Trophoblast cell (in vitro differentiated cells and primary cell): ENCODE results near the gene DMBX1.

ENCODE experiments used
- DNase-seq, 2 donors: peaks; one replicate each; pipeline ENCODE4 v3.0.0-alpha.2; 2016
- H2AFZ ChIP-seq: 2 replicates; pipeline ENCODE4 v1.6.1; 2013; ENCODE audit warnings: low read length, moderate library complexity, mild to moderate bottlenecking; ENCODE audit not compliant: insufficient read depth, poor library complexity
- H2AK5ac ChIP-seq: 2 replicates; pipeline ENCODE4 v1.6.1; 2013; ENCODE audit warnings: mild to moderate bottlenecking, low read length
- H2BK120ac ChIP-seq: 2 replicates; pipeline ENCODE4 v1.6.1; 2013; ENCODE audit warnings: low read length, mild to moderate bottlenecking, moderate library complexity; ENCODE audit not compliant: insufficient read depth, poor library complexity
- H2BK12ac ChIP-seq: 2 replicates; pipeline ENCODE4 v1.6.1; 2013; ENCODE audit warnings: mild to moderate bottlenecking, low read length, moderate library complexity
- H2BK5ac ChIP-seq: 2 replicates; pipeline ENCODE4 v1.6.1; 2013; ENCODE audit warnings: low read length, low read depth, moderate library complexity, mild to moderate bottlenecking; ENCODE audit not compliant: poor library complexity
- H3K14ac ChIP-seq: 2 replicates; pipeline ENCODE4 v1.6.1; 2013; ENCODE audit warnings: mild to moderate bottlenecking, low read length
- H3K18ac ChIP-seq: 2 replicates; pipeline ENCODE4 v1.6.1; 2013; ENCODE audit warnings: mild to moderate bottlenecking, low read length
- H3K23ac ChIP-seq: 2 replicates; pipeline ENCODE4 v1.6.1; 2013; ENCODE audit warnings: low read length
- H3K27ac ChIP-seq: 2 replicates; pipeline ENCODE4 v1.5.1; 2013; ENCODE audit warnings: low read depth, mild to moderate bottlenecking, inconsistent platforms, low read length, moderate library complexity
- H3K27me3 ChIP-seq: 2 replicates; pipeline ENCODE4 v1.6.1; 2013; ENCODE audit warnings: inconsistent platforms, mild to moderate bottlenecking, low read length, moderate library complexity; ENCODE audit not compliant: insufficient read depth
- H3K36me3 ChIP-seq, 2 experiments: 1 replicate in 1 of 2; 2 replicates in 1 of 2; pipeline ENCODE4 v1.6.1; 2013; ENCODE audit warnings: low read length in 2 of 2, mild to moderate bottlenecking in 2 of 2, moderate library complexity in 1 of 2; ENCODE audit not compliant: insufficient read depth in 2 of 2, control insufficient read depth in 1 of 2
- H3K4ac ChIP-seq: 2 replicates; pipeline ENCODE4 v1.6.1; 2013; ENCODE audit warnings: low read depth, mild to moderate bottlenecking, low read length, moderate library complexity
- H3K4me1 ChIP-seq, 2 experiments: 1 replicate in 1 of 2; 2 replicates in 1 of 2; pipeline ENCODE4 v1.6.1; 2013; ENCODE audit warnings: low read length in 2 of 2, mild to moderate bottlenecking in 2 of 2, moderate library complexity in 1 of 2; ENCODE audit not compliant: insufficient read depth in 2 of 2, control insufficient read depth in 1 of 2
- H3K4me2 ChIP-seq: 2 replicates; pipeline ENCODE4 v1.6.1; 2013; ENCODE audit warnings: inconsistent platforms, mild to moderate bottlenecking, low read length, moderate library complexity
- H3K4me3 ChIP-seq: 2 replicates; pipeline ENCODE4 v1.5.1; 2013; ENCODE audit warnings: mild to moderate bottlenecking, low read depth, low read length, inconsistent platforms
- H3K79me1 ChIP-seq: one replicate; pipeline ENCODE4 v1.6.1; 2013; ENCODE audit warnings: low read length
- H3K79me2 ChIP-seq: 2 replicates; pipeline ENCODE4 v1.6.1; 2013; ENCODE audit warnings: low read length, mild to moderate bottlenecking; ENCODE audit not compliant: control insufficient read depth, insufficient read depth, poor library complexity
- H3K9ac ChIP-seq: 2 replicates; pipeline ENCODE4 v1.6.1; 2013; ENCODE audit warnings: mild to moderate bottlenecking, low read length
- H3K9me3 ChIP-seq: 2 replicates; pipeline ENCODE4 v1.6.1; 2013; ENCODE audit warnings: low read depth, mild to moderate bottlenecking, control low read depth, inconsistent platforms, low read length; ENCODE audit not compliant: insufficient read depth
- H4K12ac ChIP-seq: 2 replicates; pipeline ENCODE4 v1.6.1; 2013; ENCODE audit warnings: low read depth, mild to moderate bottlenecking, low read length, moderate library complexity
- H4K8ac ChIP-seq: 2 replicates; pipeline ENCODE4 v1.6.1; 2013; ENCODE audit warnings: low read depth, mild to moderate bottlenecking, low read length, moderate library complexity
- H4K91ac ChIP-seq: one replicate; pipeline ENCODE4 v1.6.1; 2013; ENCODE audit warnings: low read depth, mild to moderate bottlenecking, low read length, moderate library complexity
- WGBS: extraction: QIAGEN DNeasy Blood & Tissue Kit; methylation state at CpG from one replicate; pipeline ENCODE4 v1.1.7; 2013; ENCODE audit warnings: missing lambda C conversion rate; ENCODE audit not compliant: insufficient read length, insufficient coverage; ENCODE audit errors: extremely low coverage; 5-methylcytosine and 5-hydroxymethylcytosine counted together

The DMBX1 gene

DNA sequence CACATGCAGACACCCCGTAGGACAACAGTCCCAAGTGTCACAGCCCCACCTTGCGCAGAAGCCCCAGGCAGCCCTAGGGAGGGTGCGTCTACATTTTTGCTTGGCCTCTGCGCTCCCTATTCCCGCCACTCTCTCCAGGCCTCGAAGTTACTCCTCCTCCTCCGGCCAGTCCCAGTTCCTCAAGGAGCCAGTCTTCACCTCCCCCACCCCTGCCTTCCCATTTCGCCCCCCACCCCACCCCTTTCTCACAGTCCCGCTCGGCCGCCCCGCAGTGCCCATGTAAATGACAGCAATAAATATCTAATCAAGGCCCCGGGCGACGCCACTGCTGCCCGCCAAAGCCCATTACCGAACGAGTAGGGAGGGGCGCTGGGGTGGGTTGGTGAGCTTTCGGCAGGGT is 3.2 kb downstream of the DMBX1 start:
- no peak overlapping the region for H2BK5ac ChIP-seq
- no peak overlapping the region for H3K9ac ChIP-seq
- H4K12ac ChIP-seq, result no peak overlapping the region
- no peak overlapping the region for H3K4ac ChIP-seq
- WGBS, result no CpG with 5 or more reads among the region's 20 CpGs
- H3K4me3 ChIP-seq, result no peak overlapping the region
- H3K27me3 ChIP-seq, result peaks cover 69% of the 10 kb centered on the region
- H3K27ac ChIP-seq, result no peak overlapping the region
- H2BK12ac ChIP-seq, result no peak overlapping the region
- no peak overlapping the region for H4K91ac ChIP-seq
- H2AK5ac ChIP-seq, result no peak overlapping the region
- peaks cover 0 to 5% of the 10 kb centered on the region in 2 experiments for H3K4me1 ChIP-seq
- no peak overlapping the region for H3K23ac ChIP-seq
- H3K36me3 ChIP-seq, result no peaks in the 10 kb centered on the region
- H4K8ac ChIP-seq, result no peak overlapping the region
- peaks cover 15% of the 10 kb centered on the region for H3K9me3 ChIP-seq
- H3K4me2 ChIP-seq, result no peak overlapping the region
- no peak overlapping the region for H2AFZ ChIP-seq
- no peak overlapping the region for H2BK120ac ChIP-seq
- no peaks in the 10 kb centered on the region for H3K79me2 ChIP-seq
- no peak overlapping the region for H3K18ac ChIP-seq
- DNase-seq, result no peak
- no peaks in the 10 kb centered on the region for H3K79me1 ChIP-seq
- no peak overlapping the region for H3K14ac ChIP-seq

DNA sequence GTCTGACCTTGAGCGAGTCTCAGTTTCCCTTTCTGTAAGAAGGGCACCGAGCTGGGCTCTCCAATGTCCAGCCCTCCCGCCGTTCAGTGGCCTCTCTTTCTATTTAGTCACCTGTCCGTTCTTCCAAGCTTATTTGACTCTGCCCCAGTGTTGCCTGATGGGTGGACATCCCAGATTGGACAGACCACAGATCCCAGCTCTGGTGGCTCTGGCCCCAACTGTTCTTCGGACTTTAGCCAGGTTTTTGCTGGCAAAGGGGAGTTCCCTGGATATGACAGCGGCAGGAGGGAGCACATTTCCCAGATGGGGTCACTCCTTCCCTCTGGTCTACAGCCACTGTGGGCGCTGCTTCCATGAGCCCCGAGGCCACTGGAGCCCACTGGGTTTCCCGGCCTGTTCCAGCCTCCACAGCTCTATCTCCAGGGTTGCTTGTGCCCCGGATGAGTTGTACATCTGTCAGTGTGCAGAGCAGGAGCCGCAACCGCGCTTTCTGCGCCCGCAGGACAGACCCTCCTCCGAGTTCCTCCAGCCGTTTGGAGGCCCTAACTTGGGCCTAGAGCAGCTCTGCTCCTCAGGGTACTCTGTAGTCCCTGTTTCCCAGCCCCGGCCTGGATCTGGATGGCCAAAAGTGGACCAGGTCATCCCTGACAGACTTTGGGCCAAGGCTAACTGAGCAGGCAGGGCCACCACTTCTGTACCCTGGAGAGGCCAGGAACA is 3.8 kb downstream of the DMBX1 start:
- Histone ChIP-seq H4K12ac (no peak overlapping the region), H3K14ac (no peak overlapping the region), H3K36me3 (no peaks in the 10 kb centered on the region), H3K79me1 (no peaks in the 10 kb centered on the region), H3K4me1 (peaks cover 0 to 5% of the 10 kb centered on the region in 2 experiments), H2BK5ac (no peak overlapping the region), H3K9me3 (peaks cover 13% of the 10 kb centered on the region), H3K79me2 (no peaks in the 10 kb centered on the region), H3K9ac (no peak overlapping the region), H3K4me2 (no peak overlapping the region), H2AK5ac (no peak overlapping the region), H3K27me3 (peaks cover 64% of the 10 kb centered on the region), H3K27ac (no peak overlapping the region), H4K91ac (no peak overlapping the region), H3K23ac (no peak overlapping the region), H3K4me3 (no peak overlapping the region), H3K18ac (no peak overlapping the region), H2AFZ (no peak overlapping the region), H2BK120ac (no peak overlapping the region), H4K8ac (no peak overlapping the region), H2BK12ac (no peak overlapping the region), H3K4ac (no peak overlapping the region)
- DNase-seq, result no peak
- WGBS, result no CpG with 5 or more reads among the region's 19 CpGs

DNA sequence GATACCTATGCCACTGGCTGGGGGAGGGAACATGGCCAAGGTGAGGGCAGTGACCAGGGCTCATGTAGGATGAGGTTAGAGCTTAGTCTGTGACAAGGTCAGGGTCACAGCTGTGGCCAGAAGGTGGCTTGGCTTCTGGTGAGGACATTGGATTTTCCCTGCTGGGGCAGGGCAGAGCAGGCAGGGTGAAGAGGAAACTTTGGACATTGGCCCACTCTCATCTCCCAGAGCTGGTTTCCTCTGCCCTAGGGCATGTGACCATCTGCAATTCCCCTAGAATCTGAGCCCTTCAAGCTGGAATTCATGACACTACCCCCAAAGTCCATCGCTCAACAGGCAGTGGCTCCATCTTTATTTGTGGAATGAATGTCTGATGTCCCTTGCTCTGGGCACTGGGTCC is 5.3 kb downstream of the DMBX1 start:
- no peak overlapping the region for H2AFZ ChIP-seq
- no peaks in the 10 kb centered on the region for H3K79me2 ChIP-seq
- H2BK120ac ChIP-seq, result no peak overlapping the region
- H3K27me3 ChIP-seq, result peaks cover 51% of the 10 kb centered on the region
- H3K18ac ChIP-seq, result no peak overlapping the region
- no peak overlapping the region for H2BK12ac ChIP-seq
- no CpG with 5 or more reads among the region's 1 CpG for WGBS
- H3K4me2 ChIP-seq, result no peak overlapping the region
- no peak overlapping the region for H3K23ac ChIP-seq
- H4K12ac ChIP-seq, result no peak overlapping the region
- no peaks in the 10 kb centered on the region for H3K79me1 ChIP-seq
- no peak overlapping the region for H3K27ac ChIP-seq
- no peak overlapping the region for H3K4me3 ChIP-seq
- H2AK5ac ChIP-seq, result no peak overlapping the region
- H3K14ac ChIP-seq, result no peak overlapping the region
- no peaks in the 10 kb centered on the region for H3K36me3 ChIP-seq
- H3K9ac ChIP-seq, result no peak overlapping the region
- H4K91ac ChIP-seq, result no peak overlapping the region
- no peak for DNase-seq
- no peak overlapping the region for H2BK5ac ChIP-seq
- H3K4ac ChIP-seq, result no peak overlapping the region
- H3K4me1 ChIP-seq, result peaks cover 0 to 3% of the 10 kb centered on the region in 2 experiments
- H3K9me3 ChIP-seq, result peaks cover 9% of the 10 kb centered on the region
- no peak overlapping the region for H4K8ac ChIP-seq

DNA sequence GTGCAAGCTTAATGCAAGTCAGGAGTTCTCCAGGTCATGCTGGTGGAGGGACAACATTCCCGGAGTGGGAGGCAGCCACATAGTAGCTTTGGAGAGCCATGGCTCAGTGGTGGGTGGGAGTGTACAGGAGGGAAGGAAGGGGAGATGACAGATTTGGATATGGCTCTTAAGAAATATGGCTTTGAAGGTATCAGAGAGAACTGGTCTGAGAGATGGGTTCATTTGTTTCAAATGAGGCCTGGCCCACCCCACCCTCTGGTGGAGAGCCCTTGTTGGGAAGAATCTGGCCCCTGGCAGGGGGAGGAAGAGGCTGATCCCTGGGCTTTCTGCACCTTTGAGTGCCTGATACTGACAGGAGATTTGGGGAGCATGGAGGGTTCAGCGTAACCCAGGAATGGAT is 6.1 kb downstream of the DMBX1 start:
- Histone ChIP-seq H3K18ac (no peak overlapping the region), H2AFZ (no peak overlapping the region), H3K27ac (no peak overlapping the region), H2BK5ac (no peak overlapping the region), H3K4ac (no peak overlapping the region), H3K4me2 (no peak overlapping the region), H3K14ac (no peak overlapping the region), H2BK120ac (no peak overlapping the region), H3K79me2 (no peaks in the 10 kb centered on the region), H3K4me3 (no peak overlapping the region), H3K4me1 (no peaks in the 10 kb centered on the region), H3K23ac (no peak overlapping the region), H3K9ac (no peak overlapping the region), H2BK12ac (no peak overlapping the region), H3K36me3 (no peaks in the 10 kb centered on the region), H2AK5ac (no peak overlapping the region), H3K79me1 (no peaks in the 10 kb centered on the region), H4K12ac (no peak overlapping the region), H3K27me3 (peaks cover 42% of the 10 kb centered on the region), H4K91ac (no peak overlapping the region), H3K9me3 (peaks cover 9% of the 10 kb centered on the region), H4K8ac (no peak overlapping the region)
- no CpG with 5 or more reads among the region's 2 CpGs for WGBS
- DNase-seq, result peak in 1 of 2 donors; percentile 13
